K562 (cell line): Measurements from ENCODE around the gene C14orf39. TPM values are rescaled to one million over a fixed set of nuclear protein-coding genes. Genes with fewer than 3 reads are reported as not detected.

Experiments
- ATAC-seq: fragments of 200-7000 bp; cut with Tn5 transposase; 3 replicates; pipeline ENCODE4 v1.9.1; 2020; ENCODE audit warnings: moderate library complexity
- BruUV-seq: library from RNA; stranded (reverse); fragments of 400-500 nt; replicated peaks from 2 replicates; lab custom pipeline; 2021; lab: Mats Ljungman, UMichigan
- CTCF ChIA-PET: fragments of 300-600 bp; formaldehyde crosslinking; extraction: SDS; loops from one replicate; lab custom pipeline; 2021; ENCODE audit warnings: low intra/inter-chr PET ratio; lab: Yijun Ruan, JAX
- POLR2A ChIA-PET: fragments of 300-600, 350-650 bp; sonication (Branson Sonifier 250); formaldehyde crosslinking; extraction: SDS; loops from one replicate; lab custom pipeline; 2021; ENCODE audit warnings: antibody characterized with exemption, inconsistent platforms; lab: Yijun Ruan, JAX
- DNase-seq, 4 experiments: peaks; one replicate each; pipeline versions ENCODE4 v3.0.0 to v3.0.0-alpha.2; 2011 to 2018; ENCODE audit warnings: low spot score in 3 of 4, mixed read lengths in 3 of 4; ENCODE audit errors: extremely low read depth in 1 of 4
- FAIRE-seq: peaks from 2 replicates; lab custom pipeline; 2011; peaks lifted over from hg19 to GRCh38; lab: Jason Lieb, UNC
- H2AFZ ChIP-seq: 2 replicates; pipeline ENCODE4 v1.6.0; 2011; ENCODE audit warnings: low read depth, low read length, control low read depth, inconsistent platforms
- H3K27ac ChIP-seq: fragments of 200-600 bp; 3 replicates; pipeline ENCODE4 v1.8.0; 2011; ENCODE audit warnings: low read depth, mild to moderate bottlenecking, control low read depth, inconsistent platforms, low read length, moderate library complexity, mixed read lengths; ENCODE audit errors: extremely low read depth
- H3K27me3 ChIP-seq, 2 experiments: fragments of 300-600 bp in 1 of 2; 2 replicates in 1 of 2; 3 replicates in 1 of 2; pipeline versions ENCODE4 v1.6.0 to v1.8.0; 2011; ENCODE audit warnings: inconsistent platforms in 2 of 2, low read length in 2 of 2, mild to moderate bottlenecking in 1 of 2, mixed read lengths in 1 of 2, moderate library complexity in 1 of 2; ENCODE audit not compliant: control insufficient read depth in 2 of 2, insufficient read depth in 2 of 2
- H3K36me3 ChIP-seq: fragments of 300-600 bp; 3 replicates; pipeline ENCODE4 v1.8.0; 2011; ENCODE audit warnings: mild to moderate bottlenecking, low read length, inconsistent platforms; ENCODE audit not compliant: control insufficient read depth, insufficient read depth
- H3K4me1 ChIP-seq, 2 experiments: fragments of 200-600 bp in 1 of 2; replicated peaks in 1 of 2; 2 replicates in 1 of 2; 3 replicates in 1 of 2; pipeline versions ENCODE4 v1.5.1 to v1.8.0; 2011; ENCODE audit warnings: inconsistent platforms in 2 of 2, low read length in 2 of 2, mild to moderate bottlenecking in 1 of 2, mixed read lengths in 1 of 2, moderate library complexity in 1 of 2; ENCODE audit not compliant: control insufficient read depth in 2 of 2, insufficient read depth in 2 of 2
- H3K4me2 ChIP-seq: 2 replicates; pipeline ENCODE4 v1.6.1; 2011; ENCODE audit warnings: low read length, control low read depth, inconsistent platforms, mixed read lengths; ENCODE audit not compliant: insufficient read depth
- H3K4me3 ChIP-seq: fragments of 200-600 bp; sonication (generic), shearing (Covaris generic); 2 replicates; pipeline ENCODE4 v1.5.1; 2016; ENCODE audit warnings: control low read depth, inconsistent platforms
- H3K79me2 ChIP-seq: fragments of 200-600 bp; 3 replicates; pipeline ENCODE4 v1.8.0; 2011; ENCODE audit warnings: low read length, inconsistent platforms; ENCODE audit not compliant: control insufficient read depth, insufficient read depth
- H3K9ac ChIP-seq, 2 experiments: 2 replicates each; pipeline versions ENCODE4 v1.6.0 to v1.6.1; 2011; ENCODE audit warnings: low read depth in 2 of 2, low read length in 2 of 2, control low read depth in 1 of 2, inconsistent platforms in 1 of 2, mild to moderate bottlenecking in 1 of 2, mixed read lengths in 1 of 2; ENCODE audit not compliant: insufficient read depth in 1 of 2
- H3K9me1 ChIP-seq: one replicate; pipeline ENCODE4 v1.6.0; 2011; ENCODE audit warnings: inconsistent platforms, mild to moderate bottlenecking, low read length, moderate library complexity; ENCODE audit not compliant: control insufficient read depth, insufficient read depth
- H3K9me3 ChIP-seq: replicated peaks from 2 replicates; pipeline ENCODE4 v1.5.1; 2011; ENCODE audit warnings: low read depth, low read length, inconsistent platforms; ENCODE audit not compliant: control insufficient read depth, insufficient read depth
- H4K20me1 ChIP-seq: replicated peaks from 2 replicates; pipeline ENCODE4 v1.6.1; 2011; ENCODE audit warnings: low read length, inconsistent platforms, mixed read lengths; ENCODE audit not compliant: control insufficient read depth, insufficient read depth
- BRD9 ChIP-seq: fragments of 450-650 bp; IDR thresholded peaks from 2 replicates; pipeline ENCODE4 v1.6.1; 2018; ENCODE audit warnings: low read depth; ENCODE audit not compliant: partially characterized antibody
- SIN3A ChIP-seq, 2 experiments: fragments of 150-350 bp in 1 of 2; IDR thresholded peaks; 2 replicates each; pipeline ENCODE4 v1.6.1; 2011 to 2016; ENCODE audit warnings: borderline replicate concordance in 2 of 2, low read depth in 2 of 2, low read length in 2 of 2, mild to moderate bottlenecking in 2 of 2, moderate library complexity in 2 of 2; ENCODE audit not compliant: control insufficient read depth in 1 of 2
- SNRNP70 ChIP-seq: fragments of 200-400 bp; formaldehyde crosslinking; optimal IDR thresholded peaks from 2 replicates; pipeline ENCODE3; 2017; ENCODE audit warnings: low read depth, low read length
- TAF9B ChIP-seq: fragments of 450-650 bp; IDR thresholded peaks from 2 replicates; pipeline ENCODE4 v1.6.1; 2018; ENCODE audit warnings: mild to moderate bottlenecking; ENCODE audit not compliant: partially characterized antibody
- ZNF253 ChIP-seq: fragments of 250-450 bp; sonication (Bioruptor Pico); conservative IDR thresholded peaks from 2 replicates; pipeline ENCODE4 v1.6.1; 2021; ENCODE audit warnings: mild to moderate bottlenecking
- WGBS: fragments of 100-300 bp; shearing (Covaris generic); methylation state at CpG from one replicate; pipeline ENCODE4 v1.1.6; 2016; ENCODE audit warnings: low coverage, mixed read lengths; ENCODE audit not compliant: insufficient coverage; ENCODE audit errors: missing lambda C conversion rate; 5-methylcytosine and 5-hydroxymethylcytosine counted together
- in situ Hi-C: fragments of 300-500 bp; cut with MboI; formaldehyde crosslinking; loops from 4 replicates; pipeline ENCODE4 v1.15.0; 2018; ENCODE audit warnings: inconsistent platforms, mixed read lengths
- intact Hi-C: fragments of 100-400 bp; cut with micrococcal nuclease; formaldehyde crosslinking; loops from 2 replicates; pipeline ENCODE4 v1.14.2; 2022
- polyA plus RNA-seq, 8 experiments: library from polyadenylated mRNA; depleted of rRNA in 4 of 8; stranded (reverse) in 5 of 8; unstranded in 3 of 8; fragments of >200 nt; fragmentation: Nextera tagmentation in 2 of 8; fragmentation: Illumina TruSeq in 1 of 8; extraction: Ambion mirVana in 2 of 8; extraction: Trizol in 1 of 8; gene quantifications; 2 replicates each; pipeline versions ENCODE4 v1.2.1 to v1.2.3, GENCODE V29; 2011 to 2014; ENCODE audit warnings: inconsistent platforms in 1 of 8, missing spikeins in 1 of 8
- total RNA-seq, 7 experiments: library from RNA; depleted of rRNA in 6 of 7; stranded (reverse); fragments of >200 nt in 6 of 7; fragmentation: Illumina TruSeq in 2 of 7; extraction: Trizol in 2 of 7; gene quantifications; 2 replicates each; pipeline versions ENCODE4 v1.2.1 to v1.2.3, GENCODE V29; 2011 to 2021; ENCODE audit warnings: low replicate concordance in 1 of 7

Gene C14orf39
- total and polyA plus RNA-seq, 9 of the 15 experiments (the other 6 are each of a cell fraction or from before 2014, with no cell fraction given) = 0.54 to 6.7 (median 1.4) TPM

DNA sequence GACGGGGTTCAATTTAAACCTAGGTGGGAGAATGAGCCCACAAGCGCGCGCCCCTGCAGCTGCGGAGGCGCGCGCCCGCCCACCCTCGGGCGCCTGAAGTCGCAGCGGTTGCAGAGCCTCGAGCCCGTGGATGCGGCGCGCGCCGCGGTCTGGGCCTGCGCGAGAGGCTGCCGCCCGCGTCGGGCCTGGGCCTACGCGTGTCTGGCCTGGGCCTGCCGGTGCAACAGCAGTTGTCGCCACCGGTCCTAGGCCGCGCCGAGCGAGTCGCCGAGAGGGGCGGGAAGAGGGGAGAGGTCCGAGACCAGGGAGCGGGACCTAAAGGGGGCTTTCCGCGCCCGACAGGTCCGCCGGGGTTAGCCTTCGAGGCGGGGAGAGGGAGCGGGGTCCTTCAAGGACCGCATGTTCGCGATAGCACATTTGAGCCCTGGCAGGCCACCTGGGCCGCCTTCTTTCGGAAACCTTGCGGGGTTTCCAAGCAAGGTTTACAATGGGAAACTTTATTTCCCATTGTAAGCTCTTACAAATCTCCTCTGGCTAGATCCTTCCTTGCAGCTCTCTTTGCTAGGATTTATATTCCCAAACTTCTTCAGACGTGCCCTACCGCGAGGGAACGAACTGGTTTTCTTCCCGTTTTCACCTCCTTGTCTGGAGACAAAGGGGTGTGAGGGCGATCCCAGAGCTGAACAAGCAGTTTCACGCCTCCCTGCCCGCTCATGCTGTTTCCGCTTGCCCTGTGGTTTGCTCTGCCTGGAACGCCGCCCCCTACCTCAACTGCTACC, 29.8 kb upstream of the C14orf39 start:
- Histone ChIP-seq H3K9ac (no peak overlapping the region), H3K4me2 (no peak overlapping the region), H3K27me3 (peaks cover 4 to 16% of the 10 kb centered on the region in 2 experiments; a peak in 3 of 5 replicates), H3K36me3 (no peaks in the 10 kb centered on the region), H3K4me3 (no peak overlapping the region), H3K79me2 (no peaks in the 10 kb centered on the region), H3K27ac (no peak overlapping the region), H2AFZ (no peak overlapping the region), H4K20me1 (no peaks in the 10 kb centered on the region), H3K4me1 (peaks cover 0 to 12% of the 10 kb centered on the region in 2 experiments; a peak in 1 of 5 replicates)
- no peak for ATAC-seq
- POLR2A ChIA-PET = no interaction called here
- BruUV-seq = no TSS peak
- no peak for DNase-seq
- FAIRE-seq = no peak
- intact Hi-C loops = no loop called here
- CTCF ChIA-PET = no interaction called here
- 17% methylated on average over 14 of the region's 66 CpGs for WGBS
- in situ Hi-C loops = no loop called here
- TF ChIP-seq BRD9 (no peak), SIN3A (IDR thresholded peaks at IDR 0.05; ENCODE audit: borderline replicate concordance in 2 of 2, control insufficient read depth in 1 of 2, low read depth in 2 of 2, low read length in 2 of 2) (no peak), ZNF253 (CRISPR knock-in tag) (no peak), TAF9B (no peak), SNRNP70 (no peak)
- TF ChIP-seq, all 486 proteins: peak for 0
- no peaks in the 10 kb centered on the region for H3K9me1 ChIP-seq
- H3K9me3 ChIP-seq = no peaks in the 10 kb centered on the region
